ENCODE data around the gene RPL9. TPM values are rescaled to one million over a fixed set of nuclear protein-coding genes. Genes with fewer than 3 reads are reported as not detected.

RPL9 gene
- total and polyA plus RNA-seq, 4 experiments from 2014 or later: 2,318 to 2,913 (median 2,432) TPM

DNA sequence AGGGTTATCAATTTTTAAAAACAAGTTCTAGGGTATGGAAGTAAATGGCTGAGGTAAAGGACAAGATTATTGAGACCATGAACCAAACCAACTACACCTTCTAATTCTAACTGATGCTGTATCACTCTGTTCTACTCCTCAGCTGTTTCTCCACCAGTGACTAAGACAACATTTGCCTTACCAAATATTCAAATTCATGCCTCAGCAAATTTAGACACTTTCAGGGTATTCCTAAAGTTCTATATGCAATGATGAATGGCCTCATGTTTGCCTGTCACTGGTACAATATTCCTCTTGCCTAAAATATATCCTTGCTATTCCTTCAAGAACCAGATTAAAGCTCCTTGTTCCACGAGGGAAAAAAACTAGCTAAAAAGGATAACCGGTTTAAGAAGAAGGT is 5.0 kb downstream of the RPL9 start:
- Histone ChIP-seq H3K4me1 (ENCODE audit: insufficient read depth, low read length) (peaks cover 28% of the 10 kb centered on the region), H3K27ac (ENCODE audit: low read depth, low read length) (no peak overlapping the region), H3K4me3 (ENCODE audit: low read length in 2 of 2) (no peak overlapping the region), H3K36me3 (ENCODE audit: insufficient read depth, low read length) (peaks cover 61% of the 10 kb centered on the region), H3K9me3 (ENCODE audit: control insufficient read depth in 1 of 2, low read length in 2 of 2) (no peaks in the 10 kb centered on the region), H3K27me3 (ENCODE audit: insufficient read depth, low read length) (no peaks in the 10 kb centered on the region)
- peaks cover 19 to 46% (median 25%) of the 10 kb centered on the region in 4 donors for H3K4me1 Mint-ChIP-seq
- ChIA-PET POLR2A (ENCODE audit: partially characterized antibody) (interaction anchor here (0.6 kb wide), 1 partner anchor 63 kb away, joined by 3 read pairs; no protein-coding TSS in a partner anchor), CTCF (ENCODE audit: partially characterized antibody) (interaction anchor here (1.2 kb wide), 1 partner anchor 12 kb away, joined by 3 read pairs; no protein-coding TSS in a partner anchor)
- H3K36me3 Mint-ChIP-seq: peaks cover 53 to 76% of the 10 kb centered on the region in 2 donors
- H3K4me3 Mint-ChIP-seq: peak overlapping the region in 1 of 8 donors; percentile 6
- H3K27me3 Mint-ChIP-seq: no peaks in the 10 kb centered on the region
- H3K9me3 Mint-ChIP-seq: peaks cover 0 to 3% (median 0%) of the 10 kb centered on the region in 8 donors
- intact Hi-C loops (cut with micrococcal nuclease): no loop called here
- DNase-seq: no peak
- H3K27ac Mint-ChIP-seq: peak overlapping the region in 2 of 7 donors; percentile 47 to 100

DNA sequence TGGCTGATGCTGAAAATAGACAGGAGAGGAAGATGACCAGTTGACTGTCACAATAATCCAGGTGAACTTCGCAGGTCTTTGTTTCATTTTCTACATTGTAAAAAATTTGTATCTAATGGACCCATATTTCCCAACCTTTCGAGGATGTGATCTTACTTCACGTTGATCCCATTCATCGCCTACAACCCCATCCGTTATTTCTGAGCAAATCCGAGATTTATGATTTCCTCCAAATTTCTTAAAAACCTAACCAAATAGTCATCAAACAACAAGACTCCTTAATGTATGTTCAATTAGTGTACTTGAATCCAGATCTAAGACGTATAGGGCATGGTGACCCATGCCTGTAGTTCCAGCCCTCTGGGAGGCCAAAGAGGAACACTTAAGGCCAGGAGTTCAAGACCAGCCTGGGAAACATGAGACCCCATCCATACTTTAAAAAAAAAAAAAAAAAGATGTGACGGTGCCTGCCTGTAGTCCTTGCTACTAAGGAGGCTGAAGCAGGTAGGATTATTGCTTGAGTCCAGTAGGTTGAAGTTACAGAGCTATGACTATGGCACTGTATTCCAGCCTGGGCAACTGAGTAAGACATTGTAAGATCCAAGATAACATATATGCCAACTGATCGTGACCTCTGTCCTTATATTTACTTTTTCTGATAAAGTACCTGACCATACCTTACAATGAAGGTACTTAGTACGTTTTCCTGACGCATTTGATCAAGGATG is 5.7 kb downstream of the RPL9 start:
- intact Hi-C loops (cut with micrococcal nuclease): no loop called here
- H3K4me3 Mint-ChIP-seq: peak overlapping the region in 1 of 8 donors; percentile 51

DNA sequence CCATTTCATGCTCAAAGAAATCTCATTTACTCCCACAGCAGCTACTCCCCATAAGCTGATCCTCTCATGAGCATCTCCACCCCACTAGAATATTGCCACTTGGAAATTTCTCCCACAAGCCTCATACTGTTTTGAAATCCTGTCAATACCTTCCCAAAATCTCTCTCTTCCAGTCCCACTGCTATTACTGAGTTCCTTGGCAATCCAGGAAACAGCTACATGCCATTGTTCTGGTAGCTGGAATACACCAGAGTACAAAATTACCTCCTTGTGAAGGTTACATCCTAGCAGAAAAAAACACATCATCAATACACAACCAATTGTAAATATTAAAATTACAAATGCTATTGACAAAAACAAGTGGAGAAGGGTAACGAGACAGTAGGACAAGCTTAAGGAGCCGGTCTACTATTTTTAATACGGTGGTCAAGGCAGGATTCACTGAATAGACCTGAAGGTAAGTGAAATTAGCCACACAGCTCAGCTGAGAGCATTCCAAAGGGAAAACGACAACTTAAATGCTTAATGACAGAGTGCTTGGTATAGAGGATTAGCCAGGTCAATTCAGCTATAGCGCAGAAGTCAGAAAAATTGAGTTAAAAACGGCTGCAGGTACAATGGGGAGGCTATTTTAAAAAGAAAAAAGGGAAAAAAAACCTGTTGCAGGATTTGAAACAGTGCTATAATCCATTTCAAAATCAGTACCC is 6.4 kb downstream of the RPL9 start:
- intact Hi-C loops (cut with micrococcal nuclease): no loop called here
- no peak overlapping the region for H3K27ac ChIP-seq (ENCODE audit: low read depth, low read length)
- Mint-ChIP-seq H3K4me1 (peaks cover 11 to 42% (median 20%) of the 10 kb centered on the region in 4 donors), H3K36me3 (peaks cover 44 to 62% of the 10 kb centered on the region in 2 donors), H3K9me3 (peaks cover 0 to 3% (median 0%) of the 10 kb centered on the region in 8 donors), H3K27me3 (no peaks in the 10 kb centered on the region), H3K4me3 (no peak overlapping the region), H3K27ac (peak overlapping the region in 5 of 7 donors; percentile 2 to 100 (median 62))
- no peak overlapping the region for H3K4me3 ChIP-seq (ENCODE audit: low read length in 2 of 2)
- POLR2A ChIA-PET (ENCODE audit: partially characterized antibody): no interaction called here
- no peaks in the 10 kb centered on the region for H3K27me3 ChIP-seq (ENCODE audit: insufficient read depth, low read length)
- CTCF ChIA-PET (ENCODE audit: partially characterized antibody): interaction anchor here (0.9 kb wide), 1 partner anchor 22 kb away, joined by 3 read pairs; no protein-coding TSS in a partner anchor
- peaks cover 23% of the 10 kb centered on the region for H3K4me1 ChIP-seq (ENCODE audit: insufficient read depth, low read length)
- peaks cover 55% of the 10 kb centered on the region for H3K36me3 ChIP-seq (ENCODE audit: insufficient read depth, low read length)
- DNase-seq: no peak
- no peaks in the 10 kb centered on the region for H3K9me3 ChIP-seq (ENCODE audit: control insufficient read depth in 1 of 2, low read length in 2 of 2)

More for the DNA sequence above, 5.7 kb downstream of the RPL9 start:
- DNase-seq: no peak
- Histone ChIP-seq H3K36me3 (ENCODE audit: insufficient read depth, low read length) (peaks cover 61% of the 10 kb centered on the region), H3K4me1 (ENCODE audit: insufficient read depth, low read length) (peaks cover 26% of the 10 kb centered on the region), H3K9me3 (ENCODE audit: control insufficient read depth in 1 of 2, low read length in 2 of 2) (no peaks in the 10 kb centered on the region), H3K27me3 (ENCODE audit: insufficient read depth, low read length) (no peaks in the 10 kb centered on the region), H3K4me3 (ENCODE audit: low read length in 2 of 2) (no peak overlapping the region), H3K27ac (ENCODE audit: low read depth, low read length) (no peak overlapping the region)
- no peaks in the 10 kb centered on the region for H3K27me3 Mint-ChIP-seq
- peaks cover 17 to 42% (median 23%) of the 10 kb centered on the region in 4 donors for H3K4me1 Mint-ChIP-seq
- CTCF ChIA-PET (ENCODE audit: partially characterized antibody): interaction anchor here (0.9 kb wide), 1 partner anchor 22 kb away, joined by 3 read pairs; no protein-coding TSS in a partner anchor
- POLR2A ChIA-PET (ENCODE audit: partially characterized antibody): no interaction called here
- H3K36me3 Mint-ChIP-seq: peaks cover 49 to 69% of the 10 kb centered on the region in 2 donors
- H3K27ac Mint-ChIP-seq: peak overlapping the region in 5 of 7 donors; percentile 30 to 100 (median 62)
- H3K9me3 Mint-ChIP-seq: peaks cover 0 to 3% (median 0%) of the 10 kb centered on the region in 8 donors

DNA sequence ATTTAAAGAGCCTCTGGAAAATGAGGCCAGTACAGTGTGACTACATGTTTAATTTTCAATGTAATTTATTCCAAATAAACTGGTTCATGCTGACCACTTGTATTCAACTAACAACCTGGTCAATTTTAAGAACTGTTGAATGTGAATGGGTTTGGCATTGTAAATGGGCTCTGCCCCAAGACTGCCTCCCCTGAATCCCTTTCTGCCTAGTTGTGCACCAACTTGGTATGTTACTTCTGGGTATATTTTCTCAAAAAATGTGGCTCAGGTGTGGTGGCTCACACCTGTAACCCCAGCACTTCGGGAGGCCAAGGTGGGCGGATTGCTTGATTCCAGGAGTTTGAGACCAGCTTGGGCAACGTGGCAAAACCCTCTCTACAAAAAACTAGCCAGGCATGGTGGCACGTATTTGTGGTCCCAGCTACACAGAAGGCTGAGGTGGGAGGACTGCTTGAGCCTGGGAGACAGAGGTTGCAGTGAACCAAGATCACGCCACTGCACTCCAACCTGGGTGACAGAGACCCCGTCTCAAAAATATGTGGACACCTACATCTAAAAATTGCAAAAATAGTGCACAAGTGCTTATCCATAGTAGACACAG is 7.2 kb downstream of the RPL9 start:
- H3K4me1 ChIP-seq (ENCODE audit: insufficient read depth, low read length): peaks cover 19% of the 10 kb centered on the region
- peaks cover 48% of the 10 kb centered on the region for H3K36me3 ChIP-seq (ENCODE audit: insufficient read depth, low read length)
- peak overlapping the region in 4 of 7 donors; percentile 2 to 45 (median 24) for H3K27ac Mint-ChIP-seq
- peaks cover 0 to 3% (median 0%) of the 10 kb centered on the region in 8 donors for H3K9me3 Mint-ChIP-seq
- H3K36me3 Mint-ChIP-seq: peaks cover 36 to 54% of the 10 kb centered on the region in 2 donors
- no peak for DNase-seq
- H3K27ac ChIP-seq (ENCODE audit: low read depth, low read length): no peak overlapping the region
- intact Hi-C loops (cut with micrococcal nuclease): no loop called here
- H3K4me3 Mint-ChIP-seq: no peak overlapping the region
- ChIA-PET CTCF (ENCODE audit: partially characterized antibody) (interaction anchor here (0.9 kb wide), 1 partner anchor 21 kb away, joined by 3 read pairs; no protein-coding TSS in a partner anchor), POLR2A (ENCODE audit: partially characterized antibody) (interaction anchor here (1.0 to 1.9 kb wide), 2 partner anchors 8 to 13 kb away, joined by 3 to 12 read pairs; partner anchors contain the start of genes LIAS and RPL9)
- no peaks in the 10 kb centered on the region for H3K27me3 ChIP-seq (ENCODE audit: insufficient read depth, low read length)
- H3K4me1 Mint-ChIP-seq: peaks cover 4 to 37% (median 15%) of the 10 kb centered on the region in 4 donors
- no peaks in the 10 kb centered on the region for H3K27me3 Mint-ChIP-seq
- H3K9me3 ChIP-seq (ENCODE audit: control insufficient read depth in 1 of 2, low read length in 2 of 2): no peaks in the 10 kb centered on the region
- H3K4me3 ChIP-seq (ENCODE audit: low read length in 2 of 2): no peak overlapping the region

DNA sequence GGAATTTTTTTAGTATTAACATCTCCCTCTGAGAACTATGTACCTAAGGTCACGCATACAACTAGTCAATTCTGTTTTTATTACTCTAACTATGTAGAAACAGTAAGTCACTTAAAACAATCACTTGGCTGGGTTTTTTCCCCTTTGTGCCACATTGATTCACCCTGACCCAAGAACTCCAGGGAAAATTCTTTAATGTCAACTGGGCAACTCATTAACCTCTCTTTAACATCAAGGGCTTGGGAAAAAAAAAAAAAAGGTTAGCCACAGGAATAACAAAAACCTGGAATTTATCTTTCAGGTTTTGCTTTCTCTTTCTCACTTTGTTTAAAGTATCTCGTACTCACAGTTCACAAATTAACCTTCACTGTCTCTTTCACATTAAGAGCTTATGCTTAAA is 8.1 kb downstream of the RPL9 start:
- CTCF ChIA-PET (ENCODE audit: partially characterized antibody): no interaction called here
- Mint-ChIP-seq H3K4me1 (peaks cover under 1 to 28% (median 9%) of the 10 kb centered on the region in 4 donors), H3K27ac (peak overlapping the region in 4 of 7 donors; percentile 30 to 69 (median 41)), H3K4me3 (no peak overlapping the region), H3K9me3 (peaks cover 0 to 3% (median 0%) of the 10 kb centered on the region in 8 donors), H3K27me3 (no peaks in the 10 kb centered on the region), H3K36me3 (peaks cover 32 to 46% of the 10 kb centered on the region in 2 donors)
- peaks cover 38% of the 10 kb centered on the region for H3K36me3 ChIP-seq (ENCODE audit: insufficient read depth, low read length)
- intact Hi-C loops (cut with micrococcal nuclease): no loop called here
- no peak overlapping the region for H3K27ac ChIP-seq (ENCODE audit: low read depth, low read length)
- no peaks in the 10 kb centered on the region for H3K9me3 ChIP-seq (ENCODE audit: control insufficient read depth in 1 of 2, low read length in 2 of 2)
- POLR2A ChIA-PET (ENCODE audit: partially characterized antibody): interaction anchor here (1.0 to 1.9 kb wide), 2 partner anchors 8 to 12 kb away, joined by 3 to 12 read pairs; partner anchors contain the start of genes LIAS and RPL9
- peaks cover 10% of the 10 kb centered on the region for H3K4me1 ChIP-seq (ENCODE audit: insufficient read depth, low read length)
- no peak overlapping the region for H3K4me3 ChIP-seq (ENCODE audit: low read length in 2 of 2)
- DNase-seq: no peak
- H3K27me3 ChIP-seq (ENCODE audit: insufficient read depth, low read length): no peaks in the 10 kb centered on the region

DNA sequence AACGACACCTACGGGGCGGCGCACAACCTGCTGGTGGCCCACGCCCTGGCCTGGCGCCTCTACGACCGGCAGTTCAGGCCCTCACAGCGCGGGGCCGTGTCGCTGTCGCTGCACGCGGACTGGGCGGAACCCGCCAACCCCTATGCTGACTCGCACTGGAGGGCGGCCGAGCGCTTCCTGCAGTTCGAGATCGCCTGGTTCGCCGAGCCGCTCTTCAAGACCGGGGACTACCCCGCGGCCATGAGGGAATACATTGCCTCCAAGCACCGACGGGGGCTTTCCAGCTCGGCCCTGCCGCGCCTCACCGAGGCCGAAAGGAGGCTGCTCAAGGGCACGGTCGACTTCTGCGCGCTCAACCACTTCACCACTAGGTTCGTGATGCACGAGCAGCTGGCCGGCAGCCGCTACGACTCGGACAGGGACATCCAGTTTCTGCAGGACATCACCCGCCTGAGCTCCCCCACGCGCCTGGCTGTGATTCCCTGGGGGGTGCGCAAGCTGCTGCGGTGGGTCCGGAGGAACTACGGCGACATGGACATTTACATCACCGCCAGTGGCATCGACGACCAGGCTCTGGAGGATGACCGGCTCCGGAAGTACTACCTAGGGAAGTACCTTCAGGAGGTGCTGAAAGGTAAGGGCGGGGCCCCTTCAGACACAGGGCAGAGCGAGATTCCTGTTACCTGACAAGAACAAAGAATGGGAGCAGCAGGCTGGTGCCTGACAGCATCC is 11.7 kb downstream of the RPL9 start:
- Mint-ChIP-seq H3K36me3 (peaks cover 2 to 13% of the 10 kb centered on the region in 2 donors), H3K27ac (peak overlapping the region in 5 of 7 donors; percentile 56 to 66 (median 61)), H3K4me1 (peaks cover 0 to 12% (median 7%) of the 10 kb centered on the region in 4 donors), H3K4me3 (peak overlapping the region; percentile 40 to 75 (median 70)), H3K27me3 (no peaks in the 10 kb centered on the region), H3K9me3 (peaks cover 0 to 3% (median 0%) of the 10 kb centered on the region in 8 donors)
- peaks cover 11% of the 10 kb centered on the region for H3K36me3 ChIP-seq (ENCODE audit: insufficient read depth, low read length)
- CTCF ChIA-PET (ENCODE audit: partially characterized antibody): interaction anchor here (1.2 kb wide), 1 partner anchor 81 kb away, joined by 4 read pairs; the partner anchor contains the start of gene RFC1
- DNase-seq: peak in 4 of 5 donors; percentile 35 to 71 (median 45)
- no peak overlapping the region for H3K4me3 ChIP-seq (ENCODE audit: low read length in 2 of 2)
- H3K27me3 ChIP-seq (ENCODE audit: insufficient read depth, low read length): no peaks in the 10 kb centered on the region
- peaks cover 8% of the 10 kb centered on the region for H3K4me1 ChIP-seq (ENCODE audit: insufficient read depth, low read length)
- POLR2A ChIA-PET (ENCODE audit: partially characterized antibody): interaction anchor here (0.7 to 3.4 kb wide), 3 partner anchors 11 to 81 kb away, joined by 3 to 39 read pairs (median 5); partner anchors contain the start of genes LIAS, RFC1 and RPL9
- H3K9me3 ChIP-seq (ENCODE audit: control insufficient read depth in 1 of 2, low read length in 2 of 2): no peaks in the 10 kb centered on the region
- intact Hi-C loops (cut with micrococcal nuclease): no loop called here
- H3K27ac ChIP-seq (ENCODE audit: low read depth, low read length): peak overlapping the region; percentile 31
